Endodermal cell (in vitro differentiated cells): ENCODE measurements around the gene ACAA2. TPM values are rescaled to one million over a fixed set of nuclear protein-coding genes. Genes with fewer than 3 reads are reported as not detected.

Experiments
- DNase-seq: peaks from one replicate; pipeline ENCODE4 v3.0.0-alpha.2; 2017
- H3K27ac ChIP-seq: 2 replicates; pipeline ENCODE4 v1.5.1; 2013; ENCODE audit warnings: mild to moderate bottlenecking, low read depth, low read length, moderate library complexity
- H3K27me3 ChIP-seq: 2 replicates; pipeline ENCODE4 v1.6.1; 2013; ENCODE audit warnings: mild to moderate bottlenecking, low read length, moderate library complexity; ENCODE audit not compliant: insufficient read depth, control insufficient read depth, poor library complexity, severe bottlenecking
- H3K36me3 ChIP-seq: 2 replicates; pipeline ENCODE4 v1.7.0; 2013; ENCODE audit warnings: mild to moderate bottlenecking, low read length, moderate library complexity; ENCODE audit not compliant: control insufficient read depth, insufficient read depth
- H3K4me1 ChIP-seq: one replicate; pipeline ENCODE4 v1.7.0; 2013; ENCODE audit warnings: low read length; ENCODE audit not compliant: control insufficient read depth, insufficient read depth
- H3K4me3 ChIP-seq: 2 replicates; pipeline ENCODE4 v1.5.1; 2013; ENCODE audit warnings: mild to moderate bottlenecking, low read length, moderate library complexity
- H3K9ac ChIP-seq: 2 replicates; pipeline ENCODE4 v1.6.1; 2013; ENCODE audit warnings: mild to moderate bottlenecking, low read length, moderate library complexity; ENCODE audit not compliant: poor library complexity, severe bottlenecking; ENCODE audit errors: extremely low read depth
- H3K9me3 ChIP-seq: 2 replicates; pipeline ENCODE4 v1.6.1; 2013; ENCODE audit warnings: mild to moderate bottlenecking, low read length, moderate library complexity; ENCODE audit not compliant: control insufficient read depth
- H3K27ac Mint-ChIP-seq: 2 replicates; pipeline ENCODE4 v1.8.0; 2020; ENCODE audit warnings: mixed read lengths
- H3K27me3 Mint-ChIP-seq: 2 replicates; pipeline ENCODE4 v1.8.0; 2021; ENCODE audit warnings: mild to moderate bottlenecking, mixed read lengths; ENCODE audit not compliant: insufficient read depth
- H3K36me3 Mint-ChIP-seq: 2 replicates; pipeline ENCODE4 v1.8.0; 2020; ENCODE audit warnings: low read depth, mixed read lengths
- H3K4me1 Mint-ChIP-seq: 2 replicates; pipeline ENCODE4 v1.8.0; 2020; ENCODE audit warnings: mixed read lengths
- H3K4me3 Mint-ChIP-seq: 2 replicates; pipeline ENCODE4 v1.8.0; 2020; ENCODE audit warnings: mild to moderate bottlenecking, moderate library complexity, mixed read lengths
- H3K9me3 Mint-ChIP-seq: 2 replicates; pipeline ENCODE4 v1.8.0; 2020; ENCODE audit warnings: mild to moderate bottlenecking, mixed read lengths
- CTCF ChIP-seq: fragments of 200-600 bp; sonication (generic); conservative IDR thresholded peaks from 2 replicates; pipeline ENCODE4 v1.5.0; 2021; ENCODE audit warnings: antibody characterized with exemption, mild to moderate bottlenecking
- WGBS, 2 experiments: methylation state at CpG; one replicate each; pipeline versions ENCODE4 v1.1.5 to v1.1.7; 2013; ENCODE audit warnings: missing lambda C conversion rate in 2 of 2, mixed read lengths in 1 of 2; ENCODE audit not compliant: insufficient coverage in 1 of 2, insufficient read length in 1 of 2; 5-methylcytosine and 5-hydroxymethylcytosine counted together
- long read RNA-seq, 4 experiments: library from polyadenylated mRNA in 2 of 4; library from RNA in 1 of 4; library from capped mRNA in 1 of 4; stranded (forward) in 3 of 4; unstranded in 1 of 4; transcript quantifications; one replicate each; pipeline ENCODE4 v2.0.0, GENCODE V29; 2020 to 2021; ENCODE audit warnings: inconsistent platforms in 1 of 4
- polyA plus RNA-seq, 2 experiments: library from polyadenylated mRNA; stranded (reverse); fragments of 50-300 nt; gene quantifications; one replicate each; pipeline ENCODE4 v1.2.3, GENCODE V29; 2013
- total RNA-seq, 2 donors: library from RNA; stranded (reverse); fragmentation: NEBNext Ultra II Directional in 1 of 2; extraction: Animal tissue kit (Norgen Biotek cat#: 25700) in 1 of 2; gene quantifications; 2 replicates in 1 of 2; 3 replicates in 1 of 2; pipeline ENCODE4 v1.2.1, GENCODE V29; 2021

The ACAA2 gene
- total RNA-seq: 100 to 1,000 TPM; 128 to 131 TPM
- 98.0 TPM for polyA plus RNA-seq (2013, experiment 1 of 2)
- polyA plus RNA-seq (2013, experiment 2 of 2): 83.9 TPM
- long read RNA-seq, experiment 1, transcript ACAA2-201 (10 exons, 3,350 nt): major isoform, 12 of 76 reads
- long read RNA-seq, experiment 1, partial matches to known transcripts: 13 of 76 reads
- long read RNA-seq, experiment 1, other reads (novel, unspliced or antisense): 48 of 76 reads
- long read RNA-seq, experiment 2, transcript ACAA2-201 (10 exons, 3,350 nt): major isoform, 129 of 190 reads
- long read RNA-seq, experiment 2, transcript ACAA2-205 (10 exons, 1,657 nt): minor isoform, 29 of 190 reads
- long read RNA-seq, experiment 2, partial matches to known transcripts: 6 of 190 reads
- long read RNA-seq, experiment 2, other reads (novel, unspliced or antisense): 25 of 190 reads
- long read RNA-seq, experiment 3, transcript ACAA2-205 (10 exons, 1,657 nt): minor isoform, 44 of 528 reads
- long read RNA-seq, experiment 3, transcript ACAA2-201 (10 exons, 3,350 nt): major isoform, 398 of 528 reads
- long read RNA-seq, experiment 3, partial matches to known transcripts: 49 of 528 reads
- long read RNA-seq, experiment 3, other reads (novel, unspliced or antisense): 37 of 528 reads
- long read RNA-seq, experiment 4, transcript ACAA2-205 (10 exons, 1,657 nt): minor isoform, 70 of 249 reads
- long read RNA-seq, experiment 4, transcript ACAA2-201 (10 exons, 3,350 nt): major isoform, 108 of 249 reads
- long read RNA-seq, experiment 4, partial matches to known transcripts: 9 of 249 reads
- long read RNA-seq, experiment 4, other reads (novel, unspliced or antisense): 62 of 249 reads

DNA sequence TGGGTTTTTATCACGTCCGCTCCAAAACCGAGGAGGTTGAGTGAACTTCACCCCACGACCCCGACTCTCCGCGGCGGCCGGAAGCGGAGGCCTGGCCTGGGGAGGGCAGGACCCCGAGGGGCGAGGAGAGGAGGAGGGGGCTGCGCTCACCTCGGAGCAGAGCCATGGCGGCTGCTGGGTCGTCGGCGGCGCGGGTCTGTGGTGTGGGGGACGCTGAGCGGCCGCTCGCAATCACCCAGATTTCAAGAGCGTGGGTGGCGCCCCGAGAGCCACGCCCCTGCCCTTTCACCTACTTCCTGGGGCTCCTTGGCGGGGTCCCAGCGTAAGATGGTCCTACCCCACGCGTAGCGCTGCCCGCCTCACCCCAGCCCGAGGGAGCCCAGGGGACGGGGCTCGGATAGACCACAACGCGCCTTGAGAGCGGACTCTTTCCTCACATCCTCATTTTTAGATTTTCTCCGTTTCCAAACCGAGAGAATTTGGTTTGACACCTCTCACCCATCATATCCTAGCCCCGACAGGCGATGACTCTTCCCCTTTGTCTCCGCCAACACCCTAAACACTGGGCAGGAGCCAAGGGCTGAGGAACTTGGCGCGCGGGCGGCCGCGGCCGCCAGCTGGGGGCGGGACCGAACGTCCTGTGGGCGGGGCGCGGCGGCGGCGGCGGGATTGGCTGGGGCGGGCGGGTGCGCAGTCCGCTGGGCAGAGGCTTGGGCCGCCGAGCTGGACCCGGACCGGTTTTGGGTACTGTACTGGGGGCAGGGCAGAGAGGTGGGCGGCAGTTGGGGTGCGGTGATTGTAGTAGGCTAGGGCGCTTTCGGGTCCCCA, at the start of gene ACAA2:
TSS of gene ACAA2 (minus strand) at position 215 of the 828 bp plus-strand sequence. CDS start at position 166, 49 bp downstream.
- Histone ChIP-seq H3K27ac (peak within 1 kb of the TSS; percentile 94), H3K36me3 (peaks cover 14% of the 10 kb centered on the region), H3K9ac (peak within 1 kb of the TSS; percentile 72), H3K4me1 (no peaks in the 10 kb centered on the region), H3K27me3 (no peaks in the 10 kb centered on the region), H3K9me3 (peaks cover 22% of the 10 kb centered on the region), H3K4me3 (peak within 1 kb of the TSS; percentile 83)
- H3K4me3 Mint-ChIP-seq: peak within 1 kb of the TSS; percentile 92
- peak; percentile 93 for DNase-seq
- H3K27ac Mint-ChIP-seq: peak within 1 kb of the TSS; percentile 95
- peaks cover 22% of the 10 kb centered on the region for H3K4me1 Mint-ChIP-seq
- peaks cover 33% of the 10 kb centered on the region for H3K36me3 Mint-ChIP-seq
- WGBS, 2 experiments: 0 to 1% methylated on average over 14 to 74 of the region's 74 CpGs
- peaks cover 2% of the 10 kb centered on the region for H3K27me3 Mint-ChIP-seq
- peaks cover 21% of the 10 kb centered on the region for H3K9me3 Mint-ChIP-seq
- no peak for TF ChIP-seq CTCF

- H3K4me1 ChIP-seq: no peaks in the 10 kb centered on the region
- no peak overlapping the region for H3K9ac ChIP-seq
- 87 to 91% methylated on average over 6 to 13 of the region's 13 CpGs for WGBS, 2 experiments
- Mint-ChIP-seq H3K4me1 (peaks cover 8% of the 10 kb centered on the region), H3K9me3 (no peaks in the 10 kb centered on the region), H3K27me3 (no peaks in the 10 kb centered on the region), H3K27ac (no peak overlapping the region), H3K4me3 (no peak overlapping the region), H3K36me3 (no peaks in the 10 kb centered on the region)
- H3K27ac ChIP-seq: no peak overlapping the region
- no peaks in the 10 kb centered on the region for H3K9me3 ChIP-seq
- peak; percentile 34 for DNase-seq
- H3K27me3 ChIP-seq: no peaks in the 10 kb centered on the region
- no peaks in the 10 kb centered on the region for H3K36me3 ChIP-seq
- H3K4me3 ChIP-seq: no peak overlapping the region
- TF ChIP-seq CTCF: no peak
Measured at GRCh38 chr18:49862656-49863385, 49.5 kb upstream of the ACAA2 start.
